HG03045 (cell line): ENCODE measurements around the gene MLLT3.

Experiments used
- ATAC-seq: cut with Tn5 transposase; IDR thresholded peaks from one replicate; pipeline ENCODE4 v1.9.1; 2021; ENCODE audit warnings: mild to moderate bottlenecking, moderate library complexity; ENCODE audit not compliant: unreplicated experiment

Gene MLLT3

DNA sequence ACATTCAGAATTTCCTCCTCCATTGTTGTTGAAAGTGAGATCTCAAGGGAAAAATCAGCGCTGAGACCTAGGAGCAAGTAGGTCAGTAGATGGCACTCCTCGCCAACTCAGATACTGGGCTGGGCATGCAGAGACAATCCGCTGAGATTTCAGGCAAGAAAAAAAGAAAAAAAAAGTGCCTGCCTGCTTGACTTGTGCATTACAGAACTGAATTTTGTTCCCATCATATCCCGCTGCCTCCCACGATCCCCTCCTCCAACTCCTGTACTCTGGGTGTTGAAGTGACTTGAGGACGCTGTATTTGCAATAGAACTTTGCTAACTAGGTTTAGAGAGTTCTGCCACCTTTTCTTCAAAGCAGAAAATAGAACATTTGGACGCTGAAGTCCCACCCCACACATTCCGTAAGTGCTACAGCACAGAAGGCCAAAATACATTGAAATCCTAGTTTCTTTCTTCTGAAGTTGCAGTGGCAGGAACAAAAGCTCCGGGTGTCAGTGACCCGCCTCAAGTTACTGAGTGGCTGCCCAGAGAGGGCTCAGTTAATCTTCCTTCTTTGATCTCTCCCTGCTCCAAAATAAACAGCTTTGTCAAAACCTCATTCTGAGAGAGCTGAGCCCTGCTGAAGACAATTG, 265.8 kb downstream of the MLLT3 start:
- ATAC-seq = no peak

DNA sequence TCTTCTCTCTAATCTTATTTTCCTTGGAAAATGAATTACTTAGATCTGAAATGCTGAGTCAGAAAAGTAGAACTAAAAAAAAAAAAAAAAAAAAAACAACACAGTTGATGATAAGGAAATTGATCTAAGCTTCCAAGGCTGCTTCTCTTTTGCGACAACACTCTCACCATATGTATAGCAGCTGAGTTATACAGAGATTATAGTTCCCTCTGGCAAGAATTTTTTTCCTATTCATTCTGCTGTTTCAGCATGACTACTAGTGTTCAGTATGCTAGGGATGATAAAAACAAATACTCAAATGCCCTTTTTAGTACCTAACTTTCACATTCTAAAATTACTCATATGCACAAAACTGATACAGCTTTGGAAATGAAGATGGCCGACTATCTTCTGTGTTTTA, 267.3 kb downstream of the MLLT3 start:
- ATAC-seq = peak; percentile 41

DNA sequence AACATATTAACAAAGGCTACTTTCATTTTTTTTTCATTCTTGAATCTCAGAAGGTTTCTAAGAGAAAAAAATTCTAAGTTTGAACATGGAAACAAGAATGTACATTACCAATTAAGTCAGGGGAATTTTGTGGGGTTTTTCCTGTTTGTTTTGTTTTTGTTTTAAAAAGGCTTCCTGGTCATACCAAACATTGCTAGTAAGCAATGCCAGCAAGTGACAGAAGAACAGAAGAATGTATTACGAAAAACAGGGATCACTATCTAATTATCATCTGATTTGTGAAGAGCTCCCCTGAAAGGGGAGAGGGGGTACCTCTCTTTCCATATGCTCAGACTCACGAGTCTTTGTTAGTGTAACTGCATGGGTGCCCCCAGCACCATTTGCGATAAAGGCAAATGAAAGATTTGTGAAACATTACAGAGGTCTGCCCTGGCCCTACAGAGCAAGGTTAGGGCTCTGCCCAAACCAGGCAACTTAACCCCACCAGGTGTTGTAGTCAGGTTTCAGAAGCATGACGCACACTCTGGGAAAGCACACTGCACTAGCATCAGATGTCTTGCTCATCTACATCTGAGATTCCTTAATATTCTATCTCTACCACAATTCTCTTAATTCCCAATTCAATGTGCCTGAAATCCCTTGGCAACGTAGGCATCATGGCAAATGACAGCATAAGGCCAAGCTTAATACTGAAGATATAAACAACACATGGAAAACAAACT, 268.2 kb downstream of the MLLT3 start:
- peak; percentile 53 for ATAC-seq

DNA sequence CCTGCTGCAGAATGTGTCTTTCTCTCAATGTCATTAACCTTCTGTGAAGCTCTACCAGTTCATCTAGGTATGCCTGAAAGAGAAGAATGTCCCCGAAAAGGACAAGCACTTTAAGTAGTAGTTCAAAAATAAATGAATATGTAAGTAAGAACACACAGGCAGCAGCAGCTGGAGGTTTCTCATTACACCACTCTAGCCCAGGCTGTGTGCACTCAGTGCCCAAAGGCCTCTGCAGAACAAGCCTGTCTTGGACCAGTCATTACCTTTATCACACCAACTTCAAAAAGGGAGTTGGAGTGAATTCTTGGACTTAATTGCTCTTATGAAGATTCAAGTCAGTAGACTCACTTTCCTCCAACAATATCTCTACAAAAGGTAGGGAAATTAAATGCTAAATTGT, 268.8 kb downstream of the MLLT3 start:
- ATAC-seq = peak; percentile 53

DNA sequence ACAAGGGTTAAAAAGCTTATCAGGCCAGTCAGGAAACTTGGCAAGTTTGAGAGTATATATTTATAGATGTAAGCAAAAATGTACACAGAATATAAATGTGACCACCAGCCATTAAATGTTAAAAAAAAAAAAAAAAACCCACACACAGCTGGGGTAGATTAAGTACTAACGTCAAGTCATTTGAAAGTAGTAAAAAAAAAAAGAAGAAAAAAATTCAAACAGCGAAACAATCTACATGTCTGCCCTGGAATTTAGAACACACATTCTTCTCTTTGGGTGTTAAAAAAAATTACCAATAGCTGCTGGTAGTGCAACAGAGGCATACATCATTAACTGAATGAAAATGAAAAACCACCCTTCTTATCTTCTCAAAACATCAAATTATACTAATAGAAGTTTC, 269.7 kb downstream of the MLLT3 start:
- ATAC-seq = no peak

DNA sequence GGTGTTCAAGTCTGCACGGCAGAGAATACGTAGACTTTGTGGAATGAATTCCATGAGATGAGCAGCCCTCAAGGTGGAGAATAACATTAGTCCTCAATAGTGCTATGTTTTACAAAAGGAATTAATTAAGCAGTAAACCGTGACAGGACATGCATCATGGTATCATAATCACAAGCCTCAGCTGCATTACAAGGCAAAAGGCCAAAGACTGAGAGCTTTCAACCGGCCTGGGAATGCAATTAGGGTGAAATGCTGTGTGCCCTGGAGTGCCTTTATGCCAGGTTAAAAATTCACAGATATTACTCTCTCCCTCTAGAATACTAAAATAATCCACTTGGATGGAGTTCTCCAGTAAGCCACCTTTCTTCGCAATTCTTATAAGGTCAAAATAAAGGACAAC, 270.6 kb downstream of the MLLT3 start:
- ATAC-seq = no peak

DNA sequence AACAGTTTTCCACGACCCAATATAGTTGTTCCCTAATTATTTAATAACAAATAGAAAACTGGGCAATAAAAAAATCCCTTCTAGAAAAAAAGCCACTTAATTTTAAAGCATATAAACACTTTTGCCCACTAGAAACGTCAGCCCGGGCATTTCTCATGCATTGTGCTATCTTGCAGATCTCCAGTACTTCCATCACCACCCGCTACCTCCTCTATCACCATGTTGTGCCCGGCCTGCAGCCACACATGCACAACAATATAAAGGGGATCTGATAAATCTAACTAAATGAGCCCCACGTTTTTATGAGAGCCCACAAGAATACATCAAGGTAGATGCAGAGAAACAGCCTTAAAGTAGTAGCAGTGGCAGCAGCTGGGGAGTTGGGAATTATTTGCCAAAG, 272.7 kb downstream of the MLLT3 start:
- ATAC-seq = no peak

DNA sequence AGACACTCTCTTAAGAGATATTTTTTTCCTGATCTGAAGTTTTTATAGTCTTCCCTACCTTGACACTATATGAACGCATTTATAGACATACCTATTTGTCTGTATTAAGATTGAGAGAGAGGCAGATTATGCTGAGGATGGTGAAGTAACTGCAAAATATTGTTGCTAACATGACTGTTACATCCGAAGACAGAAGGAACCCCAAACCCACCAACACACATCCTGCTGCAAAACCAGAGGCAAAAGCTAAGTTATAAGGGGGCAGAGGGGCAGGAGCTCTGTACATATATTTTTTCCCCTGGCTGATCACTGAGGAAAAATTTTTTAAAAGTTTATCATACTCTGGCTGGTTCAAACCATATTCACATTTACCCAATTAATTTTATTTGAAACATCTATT, 279.0 kb downstream of the MLLT3 start:
- no peak for ATAC-seq

DNA sequence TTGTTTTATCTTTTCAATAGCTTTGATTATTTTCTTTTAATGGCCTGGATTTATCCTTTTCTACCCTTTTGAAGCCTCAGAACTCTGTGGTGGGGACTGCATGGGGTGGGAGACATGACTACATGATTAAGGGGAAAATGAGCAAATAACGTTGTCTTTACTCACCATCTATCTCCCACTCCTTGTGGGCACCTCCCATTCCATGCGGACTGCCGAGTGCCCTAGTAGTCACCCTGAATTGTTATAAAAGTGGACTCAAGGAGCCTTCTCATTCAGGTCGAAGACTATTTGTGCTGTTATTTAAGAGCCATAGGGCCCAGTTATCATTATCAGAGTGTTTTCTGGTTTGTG, 281.8 kb downstream of the MLLT3 start:
- no peak for ATAC-seq

DNA sequence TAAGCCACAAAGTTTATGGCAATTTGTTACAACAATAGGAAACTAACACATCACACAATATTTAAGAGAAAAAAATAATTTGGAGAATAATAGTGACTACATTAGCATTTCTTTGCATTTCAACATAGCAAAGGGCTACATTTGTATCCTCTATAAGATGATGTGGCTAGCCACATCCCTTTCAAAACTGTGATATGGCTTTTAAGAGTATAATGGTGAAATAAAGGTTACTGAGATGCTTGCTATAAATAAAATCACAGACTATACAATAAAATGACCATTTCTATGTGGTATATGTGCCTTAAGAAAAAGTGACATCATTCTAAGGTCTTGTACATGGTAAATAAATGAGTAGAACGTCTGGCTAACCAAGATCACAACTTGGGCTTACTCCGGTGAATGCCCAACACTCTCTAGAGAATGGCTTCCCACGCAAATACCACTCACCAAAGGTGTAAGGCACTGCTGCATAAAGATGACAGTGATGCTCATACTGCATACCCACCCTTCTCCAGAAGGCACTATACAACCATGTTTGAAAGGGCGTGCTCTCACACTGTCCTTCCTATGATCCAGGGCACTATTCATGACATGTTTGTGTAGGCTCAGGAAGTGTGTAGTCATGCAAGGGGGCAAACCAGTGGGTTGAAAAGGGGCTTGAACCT, 286.5 kb downstream of the MLLT3 start:
- no peak for ATAC-seq

DNA sequence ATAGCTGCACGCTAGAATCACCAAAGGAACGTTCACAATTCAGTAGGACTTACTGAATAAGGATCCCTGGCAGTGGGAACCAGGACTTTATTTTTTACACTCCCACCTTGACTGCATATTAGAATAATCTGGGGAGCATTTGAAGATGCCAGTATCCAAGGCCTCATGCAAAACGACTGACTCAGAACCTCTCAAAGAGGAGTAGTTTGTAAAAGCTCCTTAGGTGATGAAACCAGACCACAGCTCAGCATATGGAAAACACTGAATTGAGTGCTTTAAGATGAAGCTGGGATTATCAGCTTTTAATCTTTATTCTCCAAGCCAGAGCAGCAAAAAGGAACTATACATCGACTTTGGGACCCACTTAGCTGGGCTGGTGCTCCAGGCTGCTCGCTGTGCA, 288.3 kb downstream of the MLLT3 start:
- no peak for ATAC-seq

DNA sequence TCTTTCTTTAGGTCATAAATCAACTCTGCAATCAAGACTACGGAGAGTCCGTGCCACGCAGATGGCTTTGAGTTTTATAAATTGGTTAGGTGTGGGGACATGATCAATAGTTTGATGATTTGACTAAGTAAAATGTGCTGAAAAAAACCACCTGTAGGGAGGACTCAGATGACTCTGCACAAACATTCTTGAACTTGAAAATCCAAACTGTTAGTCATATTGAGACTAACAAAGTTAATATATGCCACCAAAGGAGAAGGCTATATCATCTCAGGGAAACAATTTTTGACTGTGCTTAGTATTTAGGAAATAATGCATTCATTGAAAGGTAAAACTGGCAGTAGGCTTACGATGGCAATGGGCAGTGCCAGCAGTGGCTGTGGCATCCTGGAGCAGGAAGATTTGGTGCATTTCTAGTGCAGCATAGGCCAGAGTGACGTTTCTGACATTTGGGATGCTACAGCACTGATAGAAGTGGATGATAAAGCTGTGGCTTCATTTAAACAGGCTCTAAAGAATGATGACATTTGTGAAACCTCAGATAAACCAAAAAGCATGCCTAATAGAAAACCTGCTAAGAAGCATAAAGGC, 291.1 kb downstream of the MLLT3 start:
- ATAC-seq = peak; percentile 75

DNA sequence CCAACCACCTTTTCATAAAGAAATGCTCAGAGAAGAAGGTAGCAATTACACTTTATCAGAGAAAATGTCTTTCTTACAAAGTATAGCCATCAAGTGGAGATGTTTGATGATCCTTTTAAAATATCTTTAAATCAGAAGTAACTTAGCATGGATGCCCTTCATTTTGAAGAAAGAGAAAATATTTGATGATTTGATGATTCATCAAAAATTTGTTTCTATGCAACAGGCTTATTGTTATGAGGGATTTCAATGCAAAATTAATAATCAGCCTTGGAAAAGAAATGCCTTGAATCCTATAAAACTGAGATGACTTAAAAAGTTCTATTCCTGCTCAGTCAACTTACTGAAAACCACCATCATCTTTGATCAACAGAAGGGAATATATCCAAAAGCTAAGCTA, 291.6 kb downstream of the MLLT3 start:
- ATAC-seq = no peak

DNA sequence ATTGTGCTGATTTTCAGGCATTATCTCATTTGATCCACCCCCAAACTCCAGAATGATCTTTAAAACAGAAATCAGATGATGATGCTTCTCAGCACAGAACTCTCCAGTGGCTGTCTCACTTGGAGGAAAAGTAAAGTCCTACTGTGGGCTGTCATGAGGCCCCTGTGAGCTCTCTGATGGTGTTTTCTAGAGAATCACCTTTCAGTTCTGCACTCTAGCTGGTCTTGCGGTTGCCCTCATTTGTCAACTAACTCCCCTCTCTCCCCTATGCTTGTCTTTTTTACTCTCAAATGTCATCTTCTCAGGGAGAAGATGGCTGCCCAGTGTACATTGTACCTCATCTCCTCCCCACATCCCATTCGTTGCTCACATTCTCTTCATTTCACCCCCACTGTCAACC, 295.8 kb downstream of the MLLT3 start:
- no peak for ATAC-seq

DNA sequence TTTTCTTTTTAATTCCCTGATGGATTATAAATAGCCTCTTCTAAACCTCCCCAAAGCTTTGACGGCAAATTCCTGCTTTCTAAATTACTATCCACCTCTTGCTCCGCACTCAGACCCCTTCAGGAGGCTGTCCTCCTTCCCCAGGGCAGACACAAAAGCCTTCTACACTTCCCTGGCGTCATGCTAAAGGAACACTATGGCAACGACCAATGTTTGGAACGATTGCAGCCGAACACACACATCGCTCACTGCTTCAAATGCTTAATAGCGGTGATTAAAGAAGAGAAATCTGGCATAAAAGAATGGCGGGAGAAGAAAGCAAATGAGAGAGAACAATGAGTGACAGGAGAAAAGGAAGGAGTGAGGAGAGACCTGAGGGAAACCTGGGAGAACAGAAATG, 297.3 kb downstream of the MLLT3 start:
- no peak for ATAC-seq

DNA sequence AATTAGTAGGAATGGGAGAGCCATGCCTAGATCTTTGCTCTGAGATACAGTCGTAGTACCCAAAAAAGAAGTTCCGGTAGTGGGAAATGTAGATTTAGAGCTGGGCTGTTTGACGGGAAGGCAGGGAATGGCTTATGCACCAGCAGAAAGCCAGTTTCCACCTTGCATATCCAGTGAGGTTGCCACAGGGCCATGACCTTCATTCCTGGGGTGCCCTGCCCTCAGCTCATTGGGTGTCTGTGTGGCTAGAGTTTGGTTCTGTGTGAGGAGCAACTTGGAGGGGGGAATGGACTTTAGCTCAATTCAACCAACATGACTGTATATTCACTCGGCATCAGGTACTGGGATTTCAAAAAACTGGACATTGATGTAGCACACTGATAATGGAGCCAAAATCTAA, 300.1 kb downstream of the MLLT3 start:
- no peak for ATAC-seq

DNA sequence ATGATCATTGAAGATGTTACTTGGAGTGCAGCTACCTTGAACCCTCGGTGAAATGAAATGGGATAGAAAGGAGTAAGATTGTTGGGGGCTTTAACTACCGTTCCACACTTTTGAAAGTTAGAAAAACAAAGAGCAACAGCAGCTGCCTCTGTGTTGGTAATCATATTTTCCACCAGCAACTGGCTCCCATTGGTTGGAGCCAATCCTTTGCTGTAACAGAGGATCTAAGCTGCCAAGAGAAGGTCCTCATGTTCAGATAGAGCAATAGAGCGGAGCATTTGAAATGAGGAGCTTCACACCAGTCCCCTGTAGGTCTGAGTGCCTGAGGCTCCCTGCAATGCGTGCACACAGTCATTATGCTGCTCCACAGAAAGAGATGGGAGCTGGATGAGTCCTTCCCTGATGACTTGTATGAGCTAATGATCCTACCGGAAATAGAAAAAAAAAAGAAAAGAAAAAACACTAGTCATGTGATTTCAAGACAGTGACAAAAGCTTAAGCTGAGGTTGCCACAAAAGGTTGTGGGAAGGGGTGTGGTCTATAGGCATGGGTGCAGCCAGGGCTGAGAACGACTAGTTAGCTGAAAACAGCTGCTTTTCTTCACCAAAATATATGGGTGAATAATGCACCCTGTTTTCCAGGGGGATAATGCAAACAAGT, 300.7 kb downstream of the MLLT3 start:
- ATAC-seq = no peak

DNA sequence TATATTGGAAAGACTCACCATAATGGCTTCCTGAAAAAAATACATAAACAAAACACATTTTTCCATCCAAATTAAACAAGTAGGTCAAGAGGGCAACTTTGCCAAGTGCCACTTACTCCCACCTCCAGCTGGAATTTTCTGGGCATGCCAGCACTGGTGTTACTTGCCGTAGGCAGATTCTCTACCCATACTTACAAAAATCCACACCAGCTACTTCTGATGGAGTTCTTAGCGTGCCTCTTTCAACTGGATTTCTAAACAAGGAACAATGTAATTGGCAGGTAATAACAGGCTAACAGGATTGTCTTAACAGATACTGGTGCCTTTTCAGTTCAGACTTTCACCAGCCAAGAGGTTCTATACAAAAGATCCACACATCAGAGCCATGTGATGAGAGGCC, 301.4 kb downstream of the MLLT3 start:
- no peak for ATAC-seq

DNA sequence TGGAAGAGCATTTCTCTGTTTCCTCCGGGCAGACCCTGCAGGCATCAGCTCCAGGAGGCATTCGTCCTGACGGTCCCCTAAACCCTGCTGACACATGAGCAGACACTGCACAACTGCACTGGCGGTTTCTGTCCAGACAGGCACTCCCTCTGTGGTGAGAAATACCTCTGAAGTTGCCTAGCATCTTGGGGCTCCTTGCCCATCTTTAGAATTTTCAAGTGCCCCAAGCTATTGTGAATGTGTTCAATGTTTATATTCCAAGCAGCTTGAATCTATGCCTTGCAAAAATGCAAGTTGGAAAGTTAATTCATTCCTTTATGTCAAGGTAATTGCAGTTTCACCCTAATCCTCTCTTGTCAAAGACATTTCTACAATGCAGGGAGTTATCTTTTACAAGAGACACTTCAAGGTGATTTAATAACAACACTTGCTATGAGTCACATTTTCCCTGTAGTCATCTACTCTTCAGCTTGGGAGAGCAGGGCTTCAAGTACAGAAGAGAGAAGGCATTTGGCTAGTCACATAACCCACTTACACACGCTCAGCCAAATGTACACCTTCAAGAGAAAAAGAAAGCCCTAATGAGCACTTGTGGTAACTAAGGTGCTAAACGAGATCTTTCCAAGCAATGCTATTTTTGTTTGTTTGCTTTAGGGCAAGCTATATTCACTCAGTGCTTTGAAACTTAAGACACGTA, 302.5 kb downstream of the MLLT3 start:
- ATAC-seq = no peak

DNA sequence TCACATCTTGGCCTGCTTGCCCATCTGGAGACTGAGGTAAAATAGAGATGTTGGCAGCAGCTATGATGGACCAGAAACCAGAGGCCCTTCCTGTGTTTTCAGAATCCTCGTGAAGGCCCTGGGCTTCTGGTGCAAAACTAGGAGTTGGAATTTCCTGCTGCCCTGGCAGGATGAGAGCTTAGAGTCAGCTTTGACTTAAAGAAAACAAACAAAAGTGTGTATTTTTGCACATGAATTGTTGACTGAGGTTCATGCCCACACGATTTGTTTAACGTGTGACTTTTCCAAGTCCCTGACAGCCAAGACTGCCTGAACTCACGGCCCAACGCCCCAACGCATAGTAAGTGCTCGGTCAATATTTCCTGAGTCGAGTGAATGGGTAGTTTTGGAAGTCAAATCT, 303.1 kb downstream of the MLLT3 start:
- no peak for ATAC-seq

DNA sequence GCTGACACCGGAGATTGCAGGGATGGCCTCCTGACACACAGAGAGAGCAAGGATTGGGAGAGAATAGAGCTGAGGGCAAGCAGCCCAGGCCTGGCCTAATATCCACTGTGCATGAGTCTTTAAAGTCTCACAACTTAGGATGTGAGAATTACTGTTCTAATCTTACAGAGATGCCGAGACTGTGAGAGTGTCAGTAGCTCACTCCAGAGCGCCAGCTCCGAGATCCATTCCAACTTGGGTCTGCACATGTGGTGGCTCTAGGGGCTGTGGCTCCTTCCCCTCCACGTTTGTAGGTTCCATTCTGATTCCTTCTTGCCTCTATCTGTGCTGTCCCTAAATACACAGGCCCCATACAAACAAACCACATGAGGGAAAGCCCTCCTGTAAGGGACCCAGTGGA, 304.6 kb downstream of the MLLT3 start:
- no peak for ATAC-seq
